Measurements from ENCODE around the gene RYR1.
"Not testable (repeated sequence)": the region's sequence is repeated elsewhere in the genome, so short reads cannot be mapped to it uniquely, and the experiment has no call there.

The RYR1 gene

DNA sequence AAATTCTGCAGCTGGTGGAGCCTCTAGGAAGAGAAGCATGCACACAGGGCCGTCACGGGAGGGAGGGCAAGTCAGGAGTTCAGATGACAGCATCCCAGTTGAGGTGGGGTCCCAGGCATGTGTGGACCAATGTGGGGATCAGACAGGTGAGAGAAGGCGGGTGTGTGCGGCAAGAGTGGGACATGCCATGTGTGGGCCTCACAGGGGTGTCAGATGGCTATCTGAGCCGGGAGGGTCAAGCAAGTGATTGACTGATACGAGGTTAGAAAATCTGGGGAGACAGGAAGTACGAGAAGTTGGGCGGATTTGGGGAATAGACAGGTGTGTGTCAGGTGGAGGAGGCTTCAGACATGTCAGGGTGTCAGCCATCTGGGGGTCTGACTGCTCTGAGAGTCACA lies 16.3 kb upstream of the RYR1 start:
- H3K4me3 ChIP-seq (ENCODE audit: low read length), result no peak overlapping the region
- H3K27me3 ChIP-seq (replicated peaks; ENCODE audit: control insufficient read depth, insufficient read depth, low read length), result peaks cover 54% of the 10 kb centered on the region

DNA sequence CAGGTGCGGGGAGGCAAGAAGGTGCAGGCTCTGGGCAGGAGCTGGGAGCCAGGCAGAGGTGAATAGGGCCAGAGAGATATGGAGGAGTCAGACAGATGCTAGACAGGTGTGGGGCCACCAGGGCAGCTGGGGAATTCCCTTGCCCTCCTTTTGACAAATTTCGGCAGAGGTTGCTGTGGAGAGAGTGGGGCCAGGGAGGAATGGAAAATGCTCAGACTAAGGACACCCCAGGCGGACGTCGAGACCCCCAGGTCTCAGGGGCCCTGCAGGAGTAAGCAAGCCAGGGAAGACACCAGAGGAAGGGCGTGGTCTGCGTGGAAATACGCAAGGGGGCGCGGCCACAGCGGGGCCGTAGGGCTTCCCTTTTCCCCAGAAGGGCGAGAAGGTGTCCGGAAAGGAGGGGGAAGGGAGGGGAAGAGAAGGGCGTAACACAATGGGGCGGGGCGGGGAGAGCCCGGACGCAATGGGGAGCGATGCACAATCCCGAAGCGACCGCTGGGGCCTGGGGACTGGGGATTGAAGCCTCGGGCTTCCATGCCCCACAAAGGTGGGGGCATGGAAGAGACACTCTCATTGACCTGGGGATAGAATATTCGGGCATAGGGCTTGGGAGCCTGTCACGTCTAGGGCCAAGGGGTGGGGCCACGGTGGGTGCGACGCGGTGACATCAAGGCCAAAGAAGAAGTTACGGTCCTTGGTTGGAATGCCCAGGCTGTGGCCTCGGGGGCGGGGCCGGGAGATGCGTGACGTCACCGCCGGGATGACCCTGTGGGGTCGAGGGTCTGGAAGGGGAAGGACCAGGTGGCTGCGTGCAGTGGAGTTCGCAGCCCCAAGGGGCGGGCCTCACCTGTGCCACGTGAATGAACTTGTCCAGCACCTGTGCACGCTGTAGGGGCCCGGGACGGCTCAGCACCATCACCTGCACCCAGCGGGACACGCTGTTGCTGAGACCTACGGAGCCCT lies 15.7 kb upstream of the RYR1 start:
- Histone ChIP-seq H3K9ac (ENCODE audit: low read length) (no peak overlapping the region), H3K9me3 (ENCODE audit: control insufficient read depth, low read length) (no peaks in the 10 kb centered on the region), H3K4me3 (ENCODE audit: low read length) (peak overlapping the region; percentile 12), H3K36me3 (ENCODE audit: control insufficient read depth, insufficient read depth, low read length, severe bottlenecking) (no peaks in the 10 kb centered on the region), H3K4me1 (ENCODE audit: control insufficient read depth, insufficient read depth, low read length) (no peaks in the 10 kb centered on the region), H3K27me3 (replicated peaks; ENCODE audit: control insufficient read depth, insufficient read depth, low read length) (peaks cover 57% of the 10 kb centered on the region)
- peak; percentile 21 for DNase-seq (ENCODE audit: low read depth)

More for the DNA sequence above, 16.3 kb upstream of the RYR1 start:
- H3K36me3 ChIP-seq (ENCODE audit: control insufficient read depth, insufficient read depth, low read length, severe bottlenecking), result no peaks in the 10 kb centered on the region
- no peak for DNase-seq (ENCODE audit: low read depth)
- H3K9me3 ChIP-seq (ENCODE audit: control insufficient read depth, low read length), result no peaks in the 10 kb centered on the region
- no peak overlapping the region for H3K9ac ChIP-seq (ENCODE audit: low read length)
- no peaks in the 10 kb centered on the region for H3K4me1 ChIP-seq (ENCODE audit: control insufficient read depth, insufficient read depth, low read length)

- peaks cover 61% of the 10 kb centered on the region for H3K27me3 ChIP-seq (replicated peaks; ENCODE audit: control insufficient read depth, insufficient read depth, low read length)
- H3K9ac ChIP-seq (ENCODE audit: low read length), result no peak overlapping the region
- H3K36me3 ChIP-seq (ENCODE audit: control insufficient read depth, insufficient read depth, low read length, severe bottlenecking), result no peaks in the 10 kb centered on the region
- no peak overlapping the region for H3K4me3 ChIP-seq (ENCODE audit: low read length)
- no peaks in the 10 kb centered on the region for H3K9me3 ChIP-seq (ENCODE audit: control insufficient read depth, low read length)
- H3K4me1 ChIP-seq (ENCODE audit: control insufficient read depth, insufficient read depth, low read length), result no peaks in the 10 kb centered on the region
- no peak for DNase-seq (ENCODE audit: low read depth)
Measured at GRCh38 chr19:38420935-38421334, 12.6 kb upstream of the RYR1 start.

- no peak for DNase-seq (ENCODE audit: low read depth)
- Histone ChIP-seq H3K9me3 (ENCODE audit: control insufficient read depth, low read length) (no peaks in the 10 kb centered on the region), H3K4me1 (ENCODE audit: control insufficient read depth, insufficient read depth, low read length) (no peaks in the 10 kb centered on the region), H3K4me3 (ENCODE audit: low read length) (no peak overlapping the region), H3K9ac (ENCODE audit: low read length) (no peak overlapping the region), H3K27me3 (replicated peaks; ENCODE audit: control insufficient read depth, insufficient read depth, low read length) (peaks cover 58% of the 10 kb centered on the region), H3K36me3 (ENCODE audit: control insufficient read depth, insufficient read depth, low read length, severe bottlenecking) (no peaks in the 10 kb centered on the region)
Measured at GRCh38 chr19:38421856-38422255, 11.6 kb upstream of the RYR1 start.

GRCh38 chr19:38422438-38422837 lies 11.1 kb upstream of the RYR1 start:
- no peaks in the 10 kb centered on the region for H3K36me3 ChIP-seq (ENCODE audit: control insufficient read depth, insufficient read depth, low read length, severe bottlenecking)
- no peaks in the 10 kb centered on the region for H3K4me1 ChIP-seq (ENCODE audit: control insufficient read depth, insufficient read depth, low read length)
- no peak for DNase-seq (ENCODE audit: low read depth)
- H3K9ac ChIP-seq (ENCODE audit: low read length), result no peak overlapping the region
- peaks cover 52% of the 10 kb centered on the region for H3K27me3 ChIP-seq (replicated peaks; ENCODE audit: control insufficient read depth, insufficient read depth, low read length)
- no peaks in the 10 kb centered on the region for H3K9me3 ChIP-seq (ENCODE audit: control insufficient read depth, low read length)
- no peak overlapping the region for H3K4me3 ChIP-seq (ENCODE audit: low read length)

DNA sequence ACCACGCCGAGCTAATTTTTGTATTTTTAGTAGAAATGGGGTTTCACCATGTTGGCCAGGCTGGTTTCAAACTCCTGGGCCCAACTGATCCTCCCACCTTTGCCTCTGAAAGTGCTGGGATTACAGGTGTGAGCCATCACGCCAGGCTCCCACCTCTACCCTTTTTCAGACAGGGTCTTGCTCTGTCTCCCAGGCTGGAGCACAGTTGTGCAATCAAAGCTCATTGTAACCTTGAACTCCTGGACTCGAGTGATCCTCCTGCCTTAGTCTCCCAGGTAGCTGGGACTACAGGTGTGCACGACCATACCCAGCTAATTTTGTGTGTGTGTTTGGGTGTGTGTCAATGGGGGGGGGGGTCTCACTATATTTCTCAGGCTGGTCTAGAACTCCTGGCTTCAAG lies 9.2 kb upstream of the RYR1 start:
- peaks cover 47% of the 10 kb centered on the region for H3K27me3 ChIP-seq (replicated peaks; ENCODE audit: control insufficient read depth, insufficient read depth, low read length)
- no peaks in the 10 kb centered on the region for H3K9me3 ChIP-seq (ENCODE audit: control insufficient read depth, low read length)
- no peaks in the 10 kb centered on the region for H3K36me3 ChIP-seq (ENCODE audit: control insufficient read depth, insufficient read depth, low read length, severe bottlenecking)
- no peak for DNase-seq (ENCODE audit: low read depth)
- no peak overlapping the region for H3K9ac ChIP-seq (ENCODE audit: low read length)
- H3K4me3 ChIP-seq (ENCODE audit: low read length), result no peak overlapping the region
- no peaks in the 10 kb centered on the region for H3K4me1 ChIP-seq (ENCODE audit: control insufficient read depth, insufficient read depth, low read length)

- Histone ChIP-seq H3K27me3 (replicated peaks; ENCODE audit: control insufficient read depth, insufficient read depth, low read length) (peaks cover 45% of the 10 kb centered on the region), H3K4me1 (ENCODE audit: control insufficient read depth, insufficient read depth, low read length) (no peaks in the 10 kb centered on the region), H3K9ac (ENCODE audit: low read length) (no peak overlapping the region), H3K4me3 (ENCODE audit: low read length) (no peak overlapping the region), H3K36me3 (ENCODE audit: control insufficient read depth, insufficient read depth, low read length, severe bottlenecking) (no peaks in the 10 kb centered on the region), H3K9me3 (ENCODE audit: control insufficient read depth, low read length) (no peaks in the 10 kb centered on the region)
- DNase-seq (ENCODE audit: low read depth), result no peak
Measured at GRCh38 chr19:38425222-38425809, 8.2 kb upstream of the RYR1 start.

DNA sequence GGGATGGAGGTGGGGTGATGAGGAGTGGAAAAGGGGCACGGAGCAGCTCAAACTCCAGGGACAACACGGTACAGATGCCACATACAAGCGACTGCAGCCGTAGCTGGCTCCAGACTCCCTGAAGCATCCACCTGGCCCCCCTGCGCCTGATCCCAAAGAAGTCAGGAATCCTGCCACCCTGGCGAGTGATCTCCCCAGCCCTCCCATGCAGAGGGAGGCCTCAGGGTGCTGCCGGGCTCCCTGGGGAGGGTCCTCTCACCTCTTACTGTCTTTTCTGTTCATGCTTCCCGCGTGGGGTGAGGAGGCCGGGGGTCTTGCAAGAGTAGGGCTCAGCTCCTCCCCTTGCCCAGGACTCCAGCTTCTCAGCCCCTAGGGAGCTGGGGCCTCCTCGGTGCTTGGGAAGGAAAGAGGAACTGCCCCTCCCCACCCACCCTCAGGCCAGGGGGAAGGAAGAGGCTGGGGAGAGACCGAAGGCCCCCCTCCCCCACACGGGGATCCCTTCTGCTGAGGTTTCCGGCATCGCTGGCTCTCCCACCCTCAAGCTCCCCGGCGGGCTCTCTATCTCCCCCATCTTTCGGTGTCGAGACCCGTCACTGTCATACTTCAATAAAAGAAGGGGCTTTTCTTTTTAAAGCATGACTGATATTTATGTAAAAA lies 7.6 kb upstream of the RYR1 start, which contains the start of gene RASGRP4:
Gene RASGRP4 (minus strand): TSS at position 410 of the 657 bp plus-strand sequence. CDS start 128 bp downstream, at position 282.
- Histone ChIP-seq H3K4me3 (ENCODE audit: low read length) (no peak within 1 kb of the TSS), H3K27me3 (replicated peaks; ENCODE audit: control insufficient read depth, insufficient read depth, low read length) (peaks cover 38% of the 10 kb centered on the region), H3K9ac (ENCODE audit: low read length) (no peak within 1 kb of the TSS), H3K4me1 (ENCODE audit: control insufficient read depth, insufficient read depth, low read length) (no peaks in the 10 kb centered on the region), H3K36me3 (ENCODE audit: control insufficient read depth, insufficient read depth, low read length, severe bottlenecking) (no peaks in the 10 kb centered on the region), H3K9me3 (ENCODE audit: control insufficient read depth, low read length) (no peaks in the 10 kb centered on the region)
- DNase-seq (ENCODE audit: low read depth), result no peak

- not testable (repeated sequence) for H3K9me3 ChIP-seq (ENCODE audit: control insufficient read depth, low read length); H3K4me1 ChIP-seq (ENCODE audit: control insufficient read depth, insufficient read depth, low read length); H3K36me3 ChIP-seq (ENCODE audit: control insufficient read depth, insufficient read depth, low read length, severe bottlenecking); H3K9ac ChIP-seq (ENCODE audit: low read length); H3K4me3 ChIP-seq (ENCODE audit: low read length); DNase-seq (ENCODE audit: low read depth)
- H3K27me3 ChIP-seq (replicated peaks; ENCODE audit: control insufficient read depth, insufficient read depth, low read length), result peaks cover 38% of the 10 kb centered on the region
Measured at GRCh38 chr19:38427035-38427677, 6.3 kb upstream of the RYR1 start.

GRCh38 chr19:38429055-38429810 lies 4.3 kb upstream of the RYR1 start:
- Histone ChIP-seq H3K9ac (ENCODE audit: low read length) (no peak overlapping the region), H3K4me3 (ENCODE audit: low read length) (no peak overlapping the region), H3K36me3 (ENCODE audit: control insufficient read depth, insufficient read depth, low read length, severe bottlenecking) (no peaks in the 10 kb centered on the region), H3K9me3 (ENCODE audit: control insufficient read depth, low read length) (no peaks in the 10 kb centered on the region), H3K4me1 (ENCODE audit: control insufficient read depth, insufficient read depth, low read length) (no peaks in the 10 kb centered on the region), H3K27me3 (replicated peaks; ENCODE audit: control insufficient read depth, insufficient read depth, low read length) (peaks cover 48% of the 10 kb centered on the region)
- DNase-seq (ENCODE audit: low read depth), result no peak

All from adipocyte (in vitro differentiated cells).